ENCODE results near the gene STAC3. TPM values are rescaled to one million over a fixed set of nuclear protein-coding genes. Genes with fewer than 3 reads are reported as not detected.

Gene STAC3
- total RNA-seq, 2 donors from 2014 or later = 4.8 to 20.9 TPM

DNA sequence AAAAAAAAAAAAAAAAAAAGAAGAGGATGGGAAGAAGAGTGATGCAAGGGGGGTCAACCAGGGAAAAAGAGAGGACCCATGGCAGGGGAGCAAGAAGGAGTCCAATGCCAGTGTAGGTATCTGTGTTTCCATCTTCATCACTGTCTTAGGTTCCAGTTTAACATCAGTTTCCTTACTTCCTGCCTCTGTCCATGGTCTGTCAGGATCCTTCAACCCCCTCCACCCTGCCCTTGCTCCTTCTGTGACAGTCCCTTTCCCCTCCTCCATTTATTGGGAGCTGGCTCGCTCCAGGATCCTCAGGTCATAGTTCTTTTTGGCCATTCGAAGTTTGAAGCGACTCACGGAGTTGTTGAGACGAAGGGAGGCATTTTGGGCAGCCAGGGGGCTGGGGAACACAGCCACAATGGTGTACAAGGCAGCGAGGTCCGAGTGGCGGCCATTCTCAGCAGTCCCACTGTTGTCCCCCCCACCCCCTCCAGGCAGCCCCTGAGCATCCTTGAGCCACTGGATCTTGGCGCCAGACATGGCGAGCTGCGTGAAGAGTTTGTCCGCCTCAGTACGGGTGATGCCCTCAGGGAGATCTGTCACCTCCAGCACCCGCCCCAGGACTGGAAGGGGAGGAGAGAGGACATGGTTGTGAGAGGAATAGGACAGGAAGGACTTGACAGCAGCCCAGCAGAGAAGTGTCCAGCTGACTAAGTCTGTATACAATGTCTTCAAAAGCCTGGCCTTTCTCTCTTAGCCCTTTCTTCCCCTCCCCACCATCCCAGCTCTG, 3.7 kb upstream of the STAC3 start:
- DNase-seq (ENCODE audit: low spot score) = no peak
- WGBS = 92% methylated on average over 14 of the region's 14 CpGs
- Histone ChIP-seq H3K27ac (no peak overlapping the region), H3K9me3 (no peaks in the 10 kb centered on the region), H3K36me3 (peaks cover 5 to 26% of the 10 kb centered on the region in 2 donors), H3K27me3 (replicated peaks; ENCODE audit: insufficient read depth) (no peaks in the 10 kb centered on the region), H3K4me1 (replicated peaks) (no peaks in the 10 kb centered on the region), H3K4me3 (no peak overlapping the region)
- TF ChIP-seq, protein P1, sequence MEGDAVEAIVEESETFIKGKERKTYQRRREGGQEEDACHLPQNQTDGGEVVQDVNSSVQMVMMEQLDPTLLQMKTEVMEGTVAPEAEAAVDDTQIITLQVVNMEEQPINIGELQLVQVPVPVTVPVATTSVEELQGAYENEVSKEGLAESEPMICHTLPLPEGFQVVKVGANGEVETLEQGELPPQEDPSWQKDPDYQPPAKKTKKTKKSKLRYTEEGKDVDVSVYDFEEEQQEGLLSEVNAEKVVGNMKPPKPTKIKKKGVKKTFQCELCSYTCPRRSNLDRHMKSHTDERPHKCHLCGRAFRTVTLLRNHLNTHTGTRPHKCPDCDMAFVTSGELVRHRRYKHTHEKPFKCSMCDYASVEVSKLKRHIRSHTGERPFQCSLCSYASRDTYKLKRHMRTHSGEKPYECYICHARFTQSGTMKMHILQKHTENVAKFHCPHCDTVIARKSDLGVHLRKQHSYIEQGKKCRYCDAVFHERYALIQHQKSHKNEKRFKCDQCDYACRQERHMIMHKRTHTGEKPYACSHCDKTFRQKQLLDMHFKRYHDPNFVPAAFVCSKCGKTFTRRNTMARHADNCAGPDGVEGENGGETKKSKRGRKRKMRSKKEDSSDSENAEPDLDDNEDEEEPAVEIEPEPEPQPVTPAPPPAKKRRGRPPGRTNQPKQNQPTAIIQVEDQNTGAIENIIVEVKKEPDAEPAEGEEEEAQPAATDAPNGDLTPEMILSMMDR (IDR thresholded peaks at IDR 0.05) = no peak
- TF ChIP-seq POLR2A (IDR thresholded peaks at IDR 0.05) = no peak
- no peak for TF ChIP-seq POLR2AphosphoS5 (IDR thresholded peaks at IDR 0.05)
- intact Hi-C loops (cut with DNase I) = no loop called here

DNA sequence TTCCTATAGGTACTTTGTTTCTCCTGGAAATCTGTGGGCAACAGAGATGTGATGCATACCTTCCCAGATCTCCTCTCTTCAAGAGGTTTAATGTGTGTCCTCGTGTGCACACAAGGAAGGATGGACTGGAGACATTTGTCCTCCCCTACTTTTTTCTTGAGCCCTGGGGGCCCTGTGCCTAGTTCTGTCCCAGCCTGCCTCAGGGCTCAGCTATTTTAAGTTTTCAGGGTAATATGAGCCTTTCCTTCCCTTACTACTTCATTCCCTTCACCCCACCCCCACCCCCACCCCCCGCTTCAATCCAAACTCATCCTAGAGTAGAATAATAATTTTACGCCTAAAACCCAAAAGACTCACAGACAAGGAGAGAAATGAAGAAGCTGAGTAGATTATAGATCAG, 446 bp downstream of the STAC3 start:
- intact Hi-C loops (cut with DNase I) = no loop called here

DNA sequence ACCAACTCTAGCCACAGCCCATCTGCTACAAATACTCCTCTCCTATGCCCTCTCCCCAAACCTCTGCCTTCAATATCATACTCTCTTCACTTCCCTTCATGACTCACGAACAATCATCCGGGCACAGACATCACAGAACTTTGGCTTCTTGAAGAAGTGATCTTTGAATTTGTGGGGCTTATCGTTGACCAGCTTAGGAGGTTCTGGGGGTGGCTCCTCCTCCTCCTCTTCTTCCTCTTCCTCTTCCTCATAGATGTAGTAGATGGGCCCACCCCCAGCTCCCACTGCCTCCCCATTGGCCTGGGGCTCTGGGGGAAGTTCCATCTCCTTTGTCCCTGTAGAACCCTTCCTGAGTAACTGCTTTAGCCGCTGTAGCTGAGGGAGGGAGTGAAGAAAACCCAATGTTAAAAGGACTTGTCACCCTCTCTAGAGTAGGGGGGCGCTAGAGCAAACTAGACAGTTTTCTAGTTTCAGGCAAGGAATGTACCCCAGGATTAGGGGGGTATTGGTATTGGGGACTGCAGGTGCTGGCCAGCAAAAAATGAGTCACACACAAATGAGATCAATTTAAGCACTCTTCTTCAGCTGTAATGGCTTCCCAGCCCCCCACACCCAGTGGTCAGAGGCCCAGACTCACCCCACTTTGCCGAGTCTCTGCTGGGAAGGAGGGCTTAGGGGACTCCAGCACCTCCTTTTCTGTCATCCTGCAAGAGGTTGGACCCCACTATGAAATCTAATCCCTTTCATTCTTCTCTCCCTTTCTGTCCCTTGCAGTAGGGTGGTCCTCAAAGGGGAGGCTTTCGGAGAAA, 1.8 kb downstream of the STAC3 start:
- intact Hi-C loops (cut with DNase I) = loop anchor here (5.0 kb wide), 1 partner anchor 482 kb away; no protein-coding TSS in a partner anchor
- no peak for DNase-seq (ENCODE audit: low spot score)
- WGBS = 82% methylated on average over 7 of the region's 7 CpGs
- Histone ChIP-seq H3K36me3 (no peaks in the 10 kb centered on the region), H3K9me3 (no peaks in the 10 kb centered on the region), H3K4me3 (no peak overlapping the region), H3K4me1 (replicated peaks) (no peaks in the 10 kb centered on the region), H3K27me3 (replicated peaks; ENCODE audit: insufficient read depth) (no peaks in the 10 kb centered on the region), H3K27ac (no peak overlapping the region)
- TF ChIP-seq, protein P1 (IDR thresholded peaks at IDR 0.05) = no peak
- TF ChIP-seq POLR2AphosphoS5 (IDR thresholded peaks at IDR 0.05) (no peak), POLR2A (IDR thresholded peaks at IDR 0.05) (no peak)

More for the DNA sequence above, 446 bp downstream of the STAC3 start:
- H3K27me3 ChIP-seq (replicated peaks; ENCODE audit: insufficient read depth) = no peaks in the 10 kb centered on the region
- DNase-seq (ENCODE audit: low spot score) = no peak
- H3K4me3 ChIP-seq = no peak overlapping the region
- peaks cover 1 to 2% of the 10 kb centered on the region in 2 donors for H3K36me3 ChIP-seq
- WGBS = 84% methylated on average over 3 of the region's 3 CpGs
- H3K4me1 ChIP-seq (replicated peaks) = no peaks in the 10 kb centered on the region
- H3K9me3 ChIP-seq = no peaks in the 10 kb centered on the region
- TF ChIP-seq POLR2A (IDR thresholded peaks at IDR 0.05) = no peak
- TF ChIP-seq, protein P1 (IDR thresholded peaks at IDR 0.05) = no peak
- H3K27ac ChIP-seq = no peak overlapping the region

DNA sequence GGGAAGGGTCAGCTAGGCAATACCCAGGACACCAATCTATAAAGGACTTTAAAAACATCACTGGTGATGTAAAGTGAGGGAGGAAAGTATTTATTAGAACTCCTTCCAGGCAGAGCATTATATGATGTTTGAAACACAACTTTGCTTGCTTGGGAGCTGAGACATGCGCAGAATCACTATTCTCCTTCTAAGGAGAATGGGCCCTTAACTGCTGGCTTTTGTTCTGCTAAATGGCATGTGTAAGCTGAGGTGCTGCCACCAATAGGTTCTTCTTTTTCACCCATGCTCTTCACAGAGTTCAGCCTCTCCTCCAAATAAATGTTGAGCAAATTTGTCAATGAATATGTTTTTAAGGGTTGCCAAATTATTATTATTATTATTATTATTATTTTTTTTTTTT, 3.9 kb downstream of the STAC3 start:
- H3K9me3 ChIP-seq = no peaks in the 10 kb centered on the region
- no peak for TF ChIP-seq POLR2AphosphoS5 (IDR thresholded peaks at IDR 0.05)
- no peak for TF ChIP-seq POLR2A (IDR thresholded peaks at IDR 0.05)
- TF ChIP-seq, protein P1 (IDR thresholded peaks at IDR 0.05) = no peak
- no peak overlapping the region for H3K27ac ChIP-seq
- peaks cover 8% of the 10 kb centered on the region for H3K4me1 ChIP-seq (replicated peaks)
- no peak overlapping the region for H3K4me3 ChIP-seq
- H3K27me3 ChIP-seq (replicated peaks; ENCODE audit: insufficient read depth) = no peaks in the 10 kb centered on the region
- DNase-seq (ENCODE audit: low spot score) = no peak
- WGBS = 96% methylated on average over 1 of the region's 1 CpG
- H3K36me3 ChIP-seq = no peaks in the 10 kb centered on the region
- intact Hi-C loops (cut with DNase I) = loop anchor here (5.0 kb wide), 1 partner anchor 480 kb away; no protein-coding TSS in a partner anchor

Data from prostate gland (tissue), 2 donors.